Fibroblast of skin of right biceps (primary cell): ENCODE measurements around the gene RFX2.
A peak's percentile ranks its signal among the peaks of the same experiment; 100 is the strongest.
"Not testable (repeated sequence)": the region's sequence is repeated elsewhere in the genome, so short reads cannot be mapped to it uniquely, and the experiment has no call there.

Source experiments
- DNase-seq: peaks from one replicate; pipeline ENCODE4 v3.0.0-alpha.2; 2013

Gene RFX2

DNA sequence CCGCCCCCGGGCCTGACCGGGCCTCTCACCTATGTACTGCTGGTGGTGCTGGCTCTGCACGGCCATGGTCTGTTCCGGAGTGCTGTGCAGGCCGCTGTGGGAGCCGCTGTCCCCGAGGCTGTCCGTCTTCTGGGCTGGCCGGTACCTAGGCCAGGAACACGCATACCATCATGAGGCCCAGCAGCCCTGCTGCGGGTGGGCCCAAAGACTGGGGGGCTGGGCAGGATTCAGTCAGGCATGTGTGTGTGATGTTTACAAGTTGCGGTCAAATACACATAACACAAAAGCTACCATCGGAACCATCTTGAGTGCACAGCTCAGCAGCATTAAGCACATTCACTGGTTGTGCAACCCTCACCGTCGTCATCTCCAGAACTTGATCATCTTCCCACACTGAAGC is 100.2 kb downstream of the RFX2 start:
- DNase-seq, result no peak

DNA sequence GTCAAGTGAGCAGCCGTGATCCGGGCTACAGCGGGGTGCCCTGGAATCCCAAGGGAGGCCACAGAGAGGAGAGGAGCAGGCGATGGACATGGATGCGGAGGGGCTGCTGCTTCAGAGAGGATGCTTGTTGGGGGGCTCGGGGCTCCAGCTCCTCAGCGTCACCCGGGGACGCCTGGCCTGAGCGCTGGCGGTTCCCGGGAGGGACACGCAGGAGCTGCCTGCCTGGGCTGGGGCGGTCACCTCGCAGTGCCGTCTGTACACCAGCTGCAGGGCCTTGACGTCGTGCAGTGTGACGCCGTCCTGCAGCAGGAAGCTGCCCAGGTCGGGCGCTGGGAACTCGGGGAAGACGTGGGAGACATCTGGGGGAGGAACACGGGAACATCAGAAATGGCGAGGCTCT is 102.4 kb downstream of the RFX2 start:
- DNase-seq, result no peak

DNA sequence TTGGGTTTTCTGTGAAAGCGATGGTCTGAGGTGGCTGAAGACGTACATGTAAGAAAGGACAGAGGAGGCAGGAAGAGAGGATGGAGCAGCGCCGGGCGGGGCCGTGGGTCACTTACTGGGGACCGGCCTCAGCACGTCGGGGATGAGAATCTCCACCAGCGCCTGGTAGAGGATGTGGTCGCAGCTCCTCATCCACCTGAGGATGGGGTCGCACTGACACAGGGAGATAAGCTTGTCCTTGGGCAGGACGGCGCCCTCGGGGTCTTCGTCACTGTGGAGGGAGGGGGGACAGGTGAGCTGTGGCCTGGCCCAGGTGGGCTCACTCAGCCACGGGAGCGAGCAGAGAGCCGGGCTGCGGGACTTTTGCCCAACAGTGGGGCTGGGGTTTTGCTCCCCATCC is 103.4 kb downstream of the RFX2 start:
- no peak for DNase-seq

DNA sequence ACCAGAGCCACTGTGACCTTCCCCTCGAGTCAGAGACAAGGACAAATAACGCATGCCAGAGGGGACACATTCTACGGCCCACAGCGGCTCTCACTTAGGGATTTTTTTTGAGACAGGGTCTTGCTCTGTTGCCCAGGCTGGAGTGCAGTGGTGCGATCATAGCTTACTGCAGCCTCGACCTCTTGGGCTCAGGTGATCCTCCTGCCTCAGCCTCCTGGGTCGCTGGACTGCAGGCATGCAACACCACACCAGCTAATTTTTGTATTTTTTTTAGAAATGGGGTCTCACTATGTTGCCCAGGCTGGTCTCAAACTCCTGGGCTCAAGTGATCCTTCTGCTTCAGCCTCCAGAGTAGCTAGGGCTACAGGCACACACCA is 104.2 kb downstream of the RFX2 start:
- not testable (repeated sequence) for DNase-seq

DNA sequence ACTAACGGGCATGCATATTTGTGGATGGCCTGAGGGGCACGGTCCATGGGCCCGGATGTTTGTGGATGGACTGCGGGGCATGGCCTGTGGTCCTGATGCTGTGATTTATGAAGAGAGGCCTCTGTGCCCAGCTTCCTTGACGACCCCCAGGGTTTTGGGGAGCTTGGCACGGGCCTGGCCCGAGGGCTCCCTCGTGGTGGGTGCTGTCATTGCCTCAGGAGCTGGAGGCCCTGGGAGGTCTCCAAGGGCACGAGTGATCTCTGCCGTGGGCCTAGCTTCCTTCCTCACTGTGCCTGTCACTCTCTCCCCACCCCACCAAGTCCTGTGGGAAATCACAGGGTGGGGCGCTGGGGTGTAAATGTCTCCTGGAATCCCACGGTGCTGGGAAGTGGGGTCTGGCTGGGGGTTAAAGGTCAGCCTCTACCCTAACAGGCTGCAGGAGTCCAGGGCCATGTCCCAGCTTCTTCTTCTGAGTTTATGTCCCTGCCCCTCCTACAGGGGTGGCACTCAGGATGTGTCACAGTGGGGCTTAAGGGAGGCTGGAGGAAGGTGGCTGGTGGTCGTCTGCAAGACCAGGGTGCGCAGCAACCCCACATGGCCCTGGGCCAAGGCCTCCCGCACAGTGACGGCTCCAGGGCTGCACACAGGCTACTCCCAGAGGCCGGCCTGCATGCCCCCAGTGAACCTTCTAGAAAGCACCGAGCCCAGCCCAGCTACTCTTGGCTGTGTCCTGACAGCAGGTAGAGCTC is 104.8 kb downstream of the RFX2 start:
- no peak for DNase-seq

DNA sequence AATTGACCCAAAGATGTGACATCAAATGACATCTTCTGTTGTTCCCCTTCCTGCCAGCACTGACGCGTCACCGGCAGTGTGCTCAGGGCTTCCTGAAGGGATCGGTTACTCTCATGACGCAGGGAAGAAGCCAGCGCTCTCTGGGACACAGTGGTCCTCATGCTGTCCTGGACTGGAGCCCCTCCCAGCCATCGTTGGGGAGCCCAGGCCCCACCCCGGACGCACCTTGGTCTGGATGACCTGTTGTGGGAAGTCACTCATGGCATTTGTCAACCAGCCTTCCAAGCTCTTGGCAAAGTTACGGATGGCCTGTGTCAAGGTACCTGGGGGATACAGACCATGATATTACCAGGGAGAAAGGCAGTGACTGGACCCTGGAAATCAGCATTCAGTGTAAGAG is 106.3 kb downstream of the RFX2 start:
- no peak for DNase-seq

DNA sequence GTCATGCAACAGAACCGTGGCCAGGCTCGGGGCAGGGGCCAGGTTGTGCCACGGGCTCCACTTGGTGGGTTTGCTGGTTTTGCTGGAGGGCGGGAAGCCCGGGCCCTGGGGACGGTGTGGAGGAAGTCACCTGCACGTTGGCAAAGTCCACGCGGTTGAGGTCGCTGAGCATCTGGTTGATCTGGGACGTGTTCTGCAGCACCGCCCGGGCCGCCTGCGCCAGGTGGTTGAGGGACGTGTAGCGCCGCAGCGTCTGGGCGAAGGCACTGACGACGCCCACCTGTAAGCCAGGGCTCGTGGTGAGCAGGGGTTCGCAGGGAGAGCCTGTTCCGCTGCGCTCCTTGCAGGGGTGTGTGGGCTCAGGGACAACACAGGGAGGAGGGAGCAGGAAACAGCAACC is 107.7 kb downstream of the RFX2 start:
- no peak for DNase-seq

DNA sequence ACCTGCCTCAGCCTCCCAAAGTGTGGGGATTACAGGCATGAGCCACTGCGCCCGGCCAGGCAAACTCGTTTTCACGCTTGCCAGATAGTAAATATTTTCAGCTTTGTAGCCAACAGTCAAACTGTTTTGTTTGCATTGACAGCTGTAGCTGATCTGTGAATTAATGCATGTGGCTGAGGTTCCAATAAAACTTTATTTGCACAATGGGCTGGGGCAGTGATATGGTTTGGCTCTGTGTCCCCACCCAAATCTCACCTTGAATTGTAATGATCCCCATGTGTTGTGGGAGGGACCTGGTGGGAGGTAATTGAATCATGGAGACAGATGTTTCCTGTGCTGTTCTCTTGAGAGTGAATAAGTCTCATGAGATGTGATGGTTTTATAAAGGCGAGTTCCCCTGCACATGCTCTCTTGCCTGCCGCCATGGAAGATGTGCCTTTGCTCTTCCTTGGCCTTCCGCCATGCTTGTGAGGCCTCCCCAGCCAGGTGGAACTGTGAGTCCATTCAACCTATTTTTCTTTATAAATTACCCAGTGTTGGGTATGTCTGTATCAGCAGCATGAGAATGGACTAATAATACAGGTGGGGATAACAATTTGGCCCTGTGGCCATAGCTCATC is 110.0 kb downstream of the RFX2 start:
- DNase-seq, result no peak

DNA sequence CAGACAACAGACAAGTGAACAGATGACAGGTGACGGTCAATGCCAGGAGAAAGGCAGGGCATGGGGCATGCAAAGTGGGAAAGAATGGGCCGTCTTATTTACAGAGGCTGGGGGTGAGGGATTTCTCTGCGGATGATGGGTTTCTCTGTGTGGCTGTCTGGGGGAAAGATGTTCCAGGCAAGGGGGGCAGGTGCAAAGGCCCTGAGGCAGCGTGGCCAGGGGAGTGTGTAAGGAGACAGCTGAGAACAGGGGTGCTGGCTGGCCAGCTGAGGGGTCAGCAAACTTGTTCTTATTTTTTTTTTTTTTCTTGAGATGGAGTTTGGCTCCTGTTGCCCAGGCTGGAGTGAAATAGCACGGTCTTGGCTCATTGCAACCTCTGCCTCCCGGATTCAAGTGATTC is 110.6 kb downstream of the RFX2 start:
- no peak for DNase-seq

DNA sequence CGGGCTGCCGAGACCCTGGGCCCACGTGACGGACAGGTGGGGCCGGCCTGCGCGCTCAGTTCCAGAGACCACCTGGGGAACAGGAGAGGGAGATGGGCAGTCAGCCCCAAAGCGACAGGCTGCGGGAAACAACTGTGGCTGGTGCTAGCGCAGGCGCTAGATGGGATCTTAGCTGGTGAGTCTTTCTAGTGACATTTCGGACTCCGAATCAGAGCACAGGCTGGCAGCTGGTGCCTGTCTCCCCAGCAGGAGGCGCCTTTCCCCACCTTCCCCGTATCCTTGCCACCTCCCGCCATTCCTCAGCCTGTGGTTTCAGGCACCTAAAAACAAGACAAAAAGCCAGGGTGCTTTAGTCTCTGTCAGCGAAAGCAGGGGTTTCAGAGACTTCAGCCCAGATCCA is 112.9 kb downstream of the RFX2 start:
- DNase-seq, result no peak

DNA sequence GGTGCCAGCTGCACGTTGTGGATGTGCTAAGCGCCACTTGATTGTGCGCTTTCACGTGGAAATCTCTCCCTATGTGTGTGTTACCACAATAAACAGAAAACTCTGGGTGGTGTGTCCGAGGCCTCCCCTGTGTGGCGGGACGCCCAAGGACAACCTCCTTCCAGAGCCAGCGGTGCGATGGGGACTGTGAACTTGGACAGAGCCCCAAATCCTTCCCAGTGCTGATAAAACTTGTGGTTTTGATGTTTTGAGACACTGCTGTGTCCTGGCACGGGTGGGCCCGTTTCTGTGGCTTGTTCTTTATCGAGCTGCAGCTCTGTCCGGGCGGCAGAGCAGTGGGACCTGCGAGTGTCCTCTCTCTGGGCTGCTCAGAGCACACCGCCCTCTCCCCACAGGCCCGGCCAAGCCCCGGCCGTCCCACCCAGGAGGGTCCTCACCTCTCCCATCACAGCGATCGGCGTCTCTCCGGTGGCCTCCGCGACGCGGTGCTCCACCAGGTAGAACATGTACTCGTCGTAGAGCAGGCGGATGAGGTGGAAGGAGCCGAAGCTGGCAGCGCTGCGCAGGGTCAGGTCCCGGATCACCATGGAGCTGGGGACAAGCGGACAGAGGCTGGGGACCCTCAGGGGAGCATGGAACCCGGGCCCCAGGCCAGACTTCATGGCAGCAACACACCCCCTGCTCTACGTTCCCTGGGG is 113.5 kb downstream of the RFX2 start:
- no peak for DNase-seq

DNA sequence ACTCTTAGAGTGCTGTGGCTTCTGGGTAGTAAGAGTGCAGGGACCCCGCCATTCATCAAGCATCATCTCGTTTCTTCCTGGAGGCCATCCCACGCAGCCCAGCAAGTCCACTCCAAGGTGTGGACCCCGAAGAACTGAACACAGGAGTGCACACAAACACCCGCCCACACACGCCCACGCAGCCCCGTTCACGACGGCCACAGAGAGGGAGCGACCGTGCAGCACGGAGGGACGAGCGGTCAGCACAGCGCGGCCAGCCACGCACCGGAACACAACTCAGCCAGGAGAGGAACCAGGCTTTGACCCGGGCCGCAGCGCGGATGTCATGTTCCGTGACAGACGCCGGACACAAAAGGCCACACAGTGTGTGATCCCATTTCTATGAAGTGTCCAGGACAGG is 114.2 kb downstream of the RFX2 start:
- DNase-seq, result no peak

DNA sequence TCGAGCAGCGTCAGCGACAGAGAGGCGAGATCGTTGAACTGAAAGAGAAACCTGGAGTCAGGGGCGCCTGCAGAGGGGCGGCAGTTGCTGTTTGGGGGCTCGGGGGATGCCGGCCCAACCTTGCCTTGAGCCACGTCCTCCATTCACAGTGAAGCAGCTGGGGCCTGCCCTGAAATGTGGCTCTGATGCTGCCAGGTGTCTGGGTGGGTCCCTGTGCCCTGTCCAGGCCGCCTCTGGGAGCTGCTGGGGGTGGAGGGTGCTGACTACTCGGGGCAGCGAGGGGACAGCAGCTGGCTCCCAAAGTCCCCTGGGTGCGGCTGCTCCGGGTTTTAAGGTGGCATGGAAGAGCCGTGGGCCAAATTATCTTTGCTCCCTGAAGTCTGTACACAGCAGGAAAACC is 114.7 kb downstream of the RFX2 start:
- DNase-seq, result no peak

DNA sequence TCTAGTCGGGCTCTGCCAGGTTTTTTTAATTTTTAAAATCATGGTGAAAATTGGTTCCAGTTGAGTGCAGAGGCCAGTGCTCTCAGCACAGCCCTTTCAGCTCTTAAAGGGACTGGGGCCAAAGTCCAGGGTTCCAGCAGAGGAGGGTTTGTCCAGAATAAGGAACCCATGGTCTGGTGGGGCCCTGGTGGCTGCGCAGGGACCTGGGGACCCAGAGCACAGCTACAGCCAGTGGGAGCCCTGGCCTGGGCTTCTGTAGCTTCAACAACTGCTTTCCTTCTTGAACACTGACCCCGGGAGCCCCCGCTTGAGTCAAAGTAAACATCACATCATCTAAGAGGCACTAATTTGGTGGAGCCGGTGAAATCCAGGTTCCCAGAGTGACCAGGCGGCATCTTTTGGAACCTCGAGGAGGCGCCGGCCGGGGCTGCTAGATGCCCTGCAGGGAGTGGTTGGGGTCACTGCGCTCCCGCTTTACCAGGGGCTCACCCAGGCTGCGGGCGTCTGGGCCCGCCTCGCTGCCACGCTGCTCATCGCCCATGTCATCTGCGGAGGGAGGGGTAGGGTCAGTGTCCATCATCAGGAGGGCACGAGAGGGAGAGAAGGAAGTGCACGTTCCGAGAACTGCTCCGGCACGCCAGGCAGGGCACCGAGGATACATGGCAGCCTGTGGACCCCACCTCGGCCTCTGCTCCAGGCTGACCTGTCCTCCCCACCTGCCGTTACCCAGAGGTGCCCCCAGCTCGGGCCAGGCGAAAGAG is 115.7 kb downstream of the RFX2 start:
- no peak for DNase-seq

DNA sequence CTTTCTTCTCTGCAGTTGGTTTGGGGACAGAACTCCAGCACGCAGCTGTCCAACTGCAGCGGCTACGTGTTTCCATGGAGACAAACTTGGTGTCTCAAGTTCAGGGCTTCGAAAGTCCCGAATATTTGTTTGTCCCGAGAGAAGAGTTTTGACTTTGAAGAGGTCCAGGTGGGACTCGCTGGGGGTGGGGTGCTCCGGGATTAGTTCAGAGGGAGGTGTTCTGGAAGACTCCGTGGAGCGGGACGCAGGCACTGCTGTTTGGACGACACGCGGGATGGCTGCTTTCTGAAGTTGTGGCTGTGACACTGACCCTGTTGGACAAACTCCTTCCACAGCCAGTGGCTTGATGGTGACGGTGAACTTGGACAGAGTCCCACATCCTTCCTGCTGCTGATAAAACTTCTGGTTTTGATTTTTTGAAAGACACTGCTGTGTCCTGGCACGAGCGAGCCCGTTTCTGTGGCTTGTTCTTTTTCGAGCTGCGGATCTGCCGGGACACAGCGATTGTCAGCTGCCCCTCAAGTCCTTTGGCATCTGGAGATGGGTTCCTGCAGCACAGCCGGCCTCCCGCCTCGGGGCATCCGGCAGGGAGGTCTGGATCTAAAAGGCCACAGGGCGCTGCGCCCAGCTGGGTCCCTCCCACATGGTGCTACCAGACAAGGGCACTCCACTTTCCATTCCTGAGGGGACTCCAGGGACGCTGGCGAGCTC is 116.5 kb downstream of the RFX2 start:
- peak; percentile 28 for DNase-seq

DNA sequence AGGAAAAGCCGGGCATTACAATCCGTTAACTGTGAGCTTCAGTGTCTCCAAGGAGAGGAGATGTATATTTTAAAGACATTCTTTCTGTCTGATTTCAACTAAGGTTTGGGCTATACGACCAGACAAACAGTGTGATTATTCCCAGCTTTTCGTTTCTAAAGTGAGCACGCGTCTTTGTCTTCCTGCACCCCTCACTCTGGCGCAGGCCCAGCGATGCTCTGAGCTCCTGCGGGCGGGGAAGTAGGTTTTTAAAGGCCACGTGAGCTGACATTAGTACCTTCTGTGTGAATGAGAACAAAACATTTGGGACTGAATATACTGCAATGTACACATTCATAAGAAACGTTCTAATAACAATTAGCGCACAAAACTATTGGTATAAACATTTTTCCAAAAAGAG is 117.1 kb downstream of the RFX2 start:
- DNase-seq, result no peak

DNA sequence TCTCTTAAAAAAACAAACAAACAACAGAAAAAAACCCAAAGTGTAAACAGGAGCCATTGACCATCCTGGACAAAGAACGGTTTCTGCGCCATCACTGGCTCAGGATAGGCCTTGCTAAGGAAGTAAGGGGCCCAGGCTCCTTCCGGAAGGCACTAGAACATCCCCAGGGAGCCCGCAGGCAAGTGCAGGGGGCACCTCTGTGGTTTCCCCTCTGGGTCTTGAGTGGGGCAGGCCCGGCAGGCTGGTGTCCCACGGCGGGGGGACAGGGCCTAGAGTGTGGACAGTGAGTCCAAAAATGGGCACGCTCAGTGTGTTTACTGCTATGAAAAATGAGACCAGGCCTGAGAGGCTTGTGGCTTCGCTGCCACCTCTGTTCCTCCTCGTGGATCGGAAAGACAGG is 117.5 kb downstream of the RFX2 start:
- DNase-seq, result no peak

DNA sequence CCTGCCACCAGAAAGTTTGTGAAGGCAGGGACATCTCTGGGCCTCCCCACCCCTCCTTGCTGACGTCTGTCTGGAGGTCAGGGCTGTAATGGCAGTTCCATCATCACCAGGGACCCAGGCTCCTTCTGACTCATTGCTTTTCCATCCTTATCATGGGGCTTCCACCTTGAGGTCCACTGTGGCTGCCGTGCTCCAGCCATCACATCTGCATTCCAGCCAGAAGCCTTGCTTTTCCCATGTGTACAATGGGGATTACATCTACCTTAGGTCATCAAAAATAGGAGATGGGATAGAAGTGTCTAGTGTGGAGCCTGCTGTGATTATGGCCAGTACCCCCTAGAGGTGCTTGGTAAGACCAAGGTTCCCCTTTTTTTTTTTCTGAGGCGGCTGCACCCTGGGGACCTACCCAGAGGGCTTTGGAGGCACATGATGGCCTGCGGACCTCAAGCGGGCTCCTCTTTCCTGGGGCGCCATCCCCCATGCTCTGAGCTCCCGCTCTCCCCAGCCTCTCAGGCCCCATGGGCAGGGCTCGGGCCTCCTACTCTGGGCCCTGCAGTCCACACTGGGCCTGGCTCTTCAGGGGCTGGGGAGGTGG is 119.0 kb downstream of the RFX2 start:
- DNase-seq, result no peak

DNA sequence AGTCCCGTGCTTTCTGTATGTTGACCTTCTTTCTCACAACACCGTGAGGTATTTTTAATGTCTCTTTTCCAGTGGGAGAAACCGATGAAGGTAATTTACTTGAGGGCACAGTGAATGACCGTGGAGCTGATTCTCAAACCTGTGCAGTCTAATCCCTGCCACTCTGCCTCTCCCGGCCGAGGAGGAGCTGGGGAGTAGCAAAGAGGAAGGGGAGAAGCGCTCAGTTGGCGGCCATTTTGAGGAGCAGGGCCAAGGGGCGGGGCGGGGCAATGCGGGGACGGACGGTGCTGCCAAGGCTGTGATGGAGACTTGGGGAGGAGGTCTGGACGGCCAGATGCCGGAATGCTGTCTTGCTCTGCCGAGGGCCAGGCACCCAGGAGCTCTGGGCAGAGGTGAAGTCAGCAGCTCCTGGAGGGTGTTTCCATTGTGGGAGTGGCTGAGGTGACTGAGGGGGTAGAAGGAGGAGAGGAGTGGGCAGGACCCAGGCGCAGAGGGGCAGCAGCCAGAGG is 120.0 kb downstream of the RFX2 start:
- peak; percentile 15 for DNase-seq

DNA sequence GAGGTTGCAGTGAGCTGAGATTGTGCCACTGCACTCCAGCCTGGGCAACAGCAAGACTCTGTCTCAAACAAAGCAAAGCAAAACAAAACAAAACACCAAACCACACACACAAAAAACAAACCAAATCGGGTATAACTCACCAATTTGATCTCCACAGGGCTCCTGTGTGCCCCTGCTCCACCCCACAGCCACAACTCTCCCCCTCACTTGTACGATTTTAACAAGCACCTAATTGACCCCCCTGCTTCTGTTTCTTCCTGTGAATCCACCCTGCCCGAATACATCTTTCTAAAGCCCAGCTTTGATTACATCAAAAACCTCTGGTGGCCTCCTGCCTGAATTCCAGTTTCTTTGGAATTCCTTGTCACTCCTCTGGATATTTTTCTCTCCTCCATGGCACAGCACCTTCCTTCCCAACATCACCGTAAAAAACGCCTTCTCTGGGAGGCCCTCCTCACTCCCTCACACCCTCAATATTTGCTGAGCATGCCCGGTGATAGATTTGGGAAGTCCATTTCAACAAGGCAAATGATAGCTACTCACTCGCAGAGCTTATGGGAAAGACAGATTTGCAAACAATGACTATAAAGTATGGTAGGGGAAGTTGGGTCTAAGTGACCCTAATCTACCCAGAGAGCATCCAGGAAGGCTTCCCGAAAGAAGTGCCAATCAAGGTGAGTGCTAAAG is 120.8 kb downstream of the RFX2 start:
- DNase-seq, result no peak

DNA sequence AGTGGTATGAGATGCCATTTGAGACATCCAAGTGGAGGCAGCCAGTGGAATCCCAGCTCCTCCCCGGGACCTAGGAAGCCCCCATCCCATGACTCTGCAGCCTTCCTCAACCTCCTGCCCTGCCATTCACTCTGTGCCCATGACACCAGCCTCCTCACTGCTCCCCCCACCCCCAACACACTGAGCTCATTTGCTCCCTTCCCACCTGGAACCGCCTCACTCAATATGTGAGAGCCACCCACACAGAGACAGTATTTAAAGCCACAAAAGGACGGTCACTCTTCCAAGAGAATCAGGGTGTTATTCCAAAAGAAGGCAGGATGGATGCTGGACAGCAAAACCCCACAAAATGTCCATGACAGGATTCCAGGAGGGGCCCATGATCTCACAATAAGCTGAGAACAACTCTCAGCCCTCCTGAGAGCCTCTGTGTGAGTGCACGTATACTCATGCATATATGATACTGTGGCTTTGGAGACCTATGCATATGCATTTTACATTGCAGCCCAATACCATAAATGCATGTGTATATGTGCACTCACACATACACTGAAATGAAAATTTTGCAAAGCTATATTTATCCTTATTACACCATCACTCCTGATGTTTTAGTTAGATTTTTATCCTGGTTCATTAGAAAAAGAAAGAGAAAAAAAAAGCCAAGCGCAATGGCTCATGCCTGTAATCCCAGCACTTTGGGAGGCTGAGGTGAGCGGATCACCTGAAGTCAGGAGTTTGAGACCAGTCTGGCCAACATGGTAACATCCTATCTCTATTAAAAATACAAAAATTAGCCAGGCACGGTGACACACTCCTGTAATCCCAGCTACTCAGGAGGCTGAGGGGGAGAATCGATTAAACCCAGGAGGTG is 121.5 kb downstream of the RFX2 start:
- DNase-seq, result peak; percentile 17
